ENCODE measurements around the gene FOXK1.

DNA sequence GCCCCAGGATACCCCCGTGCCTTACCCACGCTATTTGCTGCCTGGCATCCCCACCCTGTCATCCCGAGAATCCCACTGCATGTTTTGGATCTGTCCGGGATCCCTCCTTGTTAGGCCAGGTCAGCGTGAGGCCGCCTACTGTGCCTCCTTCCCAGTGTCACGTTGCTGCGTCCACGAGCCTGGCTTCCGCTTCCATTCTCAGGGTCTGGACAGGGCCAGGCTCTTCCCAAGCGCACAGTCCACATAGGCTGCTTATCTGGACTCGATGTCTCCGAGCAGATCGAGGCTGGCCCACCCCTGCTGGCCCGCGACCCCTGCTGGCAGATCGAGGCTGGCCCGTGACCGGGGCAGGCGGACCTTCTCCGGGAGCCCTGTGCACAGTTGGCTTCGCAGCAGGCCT lies 27.1 kb downstream of the FOXK1 start:
- TF ChIP-seq, protein P1, sequence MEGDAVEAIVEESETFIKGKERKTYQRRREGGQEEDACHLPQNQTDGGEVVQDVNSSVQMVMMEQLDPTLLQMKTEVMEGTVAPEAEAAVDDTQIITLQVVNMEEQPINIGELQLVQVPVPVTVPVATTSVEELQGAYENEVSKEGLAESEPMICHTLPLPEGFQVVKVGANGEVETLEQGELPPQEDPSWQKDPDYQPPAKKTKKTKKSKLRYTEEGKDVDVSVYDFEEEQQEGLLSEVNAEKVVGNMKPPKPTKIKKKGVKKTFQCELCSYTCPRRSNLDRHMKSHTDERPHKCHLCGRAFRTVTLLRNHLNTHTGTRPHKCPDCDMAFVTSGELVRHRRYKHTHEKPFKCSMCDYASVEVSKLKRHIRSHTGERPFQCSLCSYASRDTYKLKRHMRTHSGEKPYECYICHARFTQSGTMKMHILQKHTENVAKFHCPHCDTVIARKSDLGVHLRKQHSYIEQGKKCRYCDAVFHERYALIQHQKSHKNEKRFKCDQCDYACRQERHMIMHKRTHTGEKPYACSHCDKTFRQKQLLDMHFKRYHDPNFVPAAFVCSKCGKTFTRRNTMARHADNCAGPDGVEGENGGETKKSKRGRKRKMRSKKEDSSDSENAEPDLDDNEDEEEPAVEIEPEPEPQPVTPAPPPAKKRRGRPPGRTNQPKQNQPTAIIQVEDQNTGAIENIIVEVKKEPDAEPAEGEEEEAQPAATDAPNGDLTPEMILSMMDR (tag by site-specific recombination; IDR thresholded peaks at IDR 0.05): no peak
- TF ChIP-seq ZNF24 (tag by site-specific recombination; IDR thresholded peaks at IDR 0.05): no peak
- no peak for TF ChIP-seq ZNF704 (tag by site-specific recombination; IDR thresholded peaks at IDR 0.05)
